Kidney (tissue), 22 donors: ENCODE measurements around the gene KIF5A. TPM values are rescaled to one million over a fixed set of nuclear protein-coding genes. Genes with fewer than 3 reads are reported as not detected.
"Not testable (repeated sequence)": the region's sequence is repeated elsewhere in the genome, so short reads cannot be mapped to it uniquely, and the experiment has no call there.

Experiments
- DNase-seq, 5 donors: peaks; one replicate each; pipeline ENCODE4 v3.0.0-alpha.2; 2013 to 2020
- FAIRE-seq: peaks from 2 replicates; lab custom pipeline; 2012; peaks lifted over from hg19 to GRCh38; lab: Jason Lieb, UNC
- H3K27ac ChIP-seq, 2 donors: one replicate each; pipeline ENCODE4 v1.7.0; 2013; ENCODE audit warnings: low read depth in 2 of 2, low read length in 2 of 2, inconsistent platforms in 1 of 2
- H3K27me3 ChIP-seq: one replicate; pipeline ENCODE4 v1.7.1; 2013; ENCODE audit warnings: low read length, inconsistent platforms; ENCODE audit not compliant: control insufficient read depth, insufficient read depth
- H3K36me3 ChIP-seq, 3 donors: one replicate each; pipeline versions ENCODE4 v1.7.0 to v1.7.1; 2013; ENCODE audit warnings: low read length in 3 of 3, control low read depth in 1 of 3, inconsistent platforms in 1 of 3; ENCODE audit not compliant: insufficient read depth in 3 of 3, control insufficient read depth in 2 of 3
- H3K4me1 ChIP-seq, 3 donors: one replicate each; pipeline versions ENCODE4 v1.7.0 to v1.7.1; 2013; ENCODE audit warnings: low read length in 3 of 3, inconsistent platforms in 1 of 3, low read depth in 1 of 3; ENCODE audit not compliant: control insufficient read depth in 2 of 3, insufficient read depth in 2 of 3
- H3K4me3 ChIP-seq, 3 donors: one replicate each; pipeline versions ENCODE4 v1.7.0 to v1.8.1; 2013; ENCODE audit warnings: low read length in 3 of 3, control low read depth in 1 of 3, inconsistent platforms in 1 of 3
- H3K9ac ChIP-seq, 3 donors: one replicate each; pipeline versions ENCODE4 v1.7.0 to v1.7.1; 2013; ENCODE audit warnings: low read length in 3 of 3, control low read depth in 1 of 3, inconsistent platforms in 1 of 3
- H3K9me3 ChIP-seq, 3 donors: one replicate each; pipeline versions ENCODE4 v1.7.0 to v1.7.1; 2013; ENCODE audit warnings: low read length in 3 of 3, control low read depth in 1 of 3, inconsistent platforms in 1 of 3; ENCODE audit not compliant: control insufficient read depth in 2 of 3, insufficient read depth in 1 of 3
- intact Hi-C: fragments of 100-400 bp; cut with DNase I; formaldehyde crosslinking; loops from one replicate; pipeline ENCODE4 v1.11.1; 2022
- long read RNA-seq, 10 donors: library from polyadenylated mRNA in 1 of 10; unstranded in 1 of 10; transcript quantifications; one replicate each; pipeline ENCODE4 v2.0.0 and lab custom pipeline, GENCODE V29; 2021 to 2026
- polyA plus RNA-seq: library from polyadenylated mRNA; stranded (reverse); fragments of 350-450 nt; fragmentation: Illumina TruSeq; extraction: RNeasy Lipid Tissue Mini Kit (QIAGEN cat#74804); gene quantifications from one replicate; pipeline ENCODE4 v1.2.3, GENCODE V29; 2014; ENCODE audit warnings: low read depth, low replicate concordance; ENCODE audit not compliant: insufficient read depth
- total RNA-seq: library from RNA; stranded (reverse); fragmentation: NEBNext Ultra II Directional; extraction: Animal tissue kit (Norgen Biotek cat#: 25700); gene quantifications from one replicate; pipeline ENCODE4 v1.2.1, GENCODE V29; 2021
- TF ChIP-seq, protein P1 (sequence below): IDR thresholded peaks from 3 replicates; pipeline ENCODE4 v1.5.1; 2012; ENCODE audit warnings: mild to moderate bottlenecking, moderate library complexity, borderline replicate concordance; ENCODE audit not compliant: insufficient read depth; ENCODE audit errors: extremely low read depth
- donor health status: control.
- donor health status: control.
- donor health status: control.
- donor health status: control.
- donor health status: control.
- donor health status: DM: yes; HTN: yes; CAD: no.
- donor health status: Normal renal cell carcinoma (clear cell type).

The KIF5A gene
- 1.3 TPM for total RNA-seq
- polyA plus RNA-seq, result 0.69 TPM
- long read RNA-seq, donor 1, result 0 reads
- long read RNA-seq, donor 2, result 0 reads
- long read RNA-seq, donor 3, result 0 reads
- long read RNA-seq, donor 4, result 0 reads
- long read RNA-seq, donor 5, result 0 reads
- long read RNA-seq, donor 6, result 0 reads
- long read RNA-seq, donor 7, partial matches to known transcripts, result 0 of 1 reads
- long read RNA-seq, donor 7, other reads (novel, unspliced or antisense), result 1 of 1 reads
- long read RNA-seq, donor 8, result 0 reads
- long read RNA-seq, donor 9, result 0 reads
- long read RNA-seq, donor 10, result 0 reads

DNA sequence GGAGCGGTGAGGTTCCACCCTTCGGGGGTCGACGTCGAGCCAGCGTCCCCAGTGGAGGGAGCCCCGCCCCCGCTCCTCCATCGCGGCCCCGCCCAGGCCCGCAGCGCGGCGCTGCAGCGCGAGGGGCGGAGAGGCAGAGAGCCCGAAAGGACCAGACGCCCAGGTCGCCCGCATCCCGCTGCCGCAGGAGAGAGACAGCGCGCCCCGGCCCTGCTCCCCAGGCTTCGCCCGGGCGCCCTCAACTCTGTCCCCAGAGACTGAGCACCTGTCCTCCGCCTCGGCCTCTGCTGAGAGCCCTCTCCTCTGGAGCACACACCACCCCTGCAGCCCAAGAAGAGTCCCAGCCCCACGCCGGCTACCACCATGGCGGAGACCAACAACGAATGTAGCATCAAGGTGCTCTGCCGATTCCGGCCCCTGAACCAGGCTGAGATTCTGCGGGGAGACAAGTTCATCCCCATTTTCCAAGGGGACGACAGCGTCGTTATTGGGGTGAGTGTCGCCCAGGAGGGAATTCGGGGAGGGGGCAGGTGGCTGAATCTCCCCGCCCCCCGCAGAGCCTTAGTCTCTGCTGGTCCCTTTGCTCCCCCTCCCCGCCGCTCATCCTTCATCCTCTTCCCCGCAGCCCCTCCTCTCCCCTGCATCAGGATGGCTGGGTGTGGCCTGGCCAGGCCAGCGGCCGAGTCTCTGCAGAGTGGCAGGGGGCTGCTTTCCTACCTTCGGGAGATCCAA, at the start of gene KIF5A:
TSS of gene KIF5A (plus strand) at position 136 of the 732 bp plus-strand sequence. CDS start at position 364, 228 bp downstream.
- Histone ChIP-seq H3K4me3 (peak within 1 kb of the TSS in 2 of 3 donors; percentile 14 to 52), H3K27me3 (peaks cover 17% of the 10 kb centered on the region), H3K36me3 (no peaks in the 10 kb centered on the region), H3K9ac (peak within 1 kb of the TSS in 1 of 3 donors; percentile 54), H3K27ac (no peak within 1 kb of the TSS), H3K4me1 (peaks cover 0 to 14% (median 14%) of the 10 kb centered on the region in 3 donors), H3K9me3 (no peaks in the 10 kb centered on the region)
- TF ChIP-seq, protein P1, sequence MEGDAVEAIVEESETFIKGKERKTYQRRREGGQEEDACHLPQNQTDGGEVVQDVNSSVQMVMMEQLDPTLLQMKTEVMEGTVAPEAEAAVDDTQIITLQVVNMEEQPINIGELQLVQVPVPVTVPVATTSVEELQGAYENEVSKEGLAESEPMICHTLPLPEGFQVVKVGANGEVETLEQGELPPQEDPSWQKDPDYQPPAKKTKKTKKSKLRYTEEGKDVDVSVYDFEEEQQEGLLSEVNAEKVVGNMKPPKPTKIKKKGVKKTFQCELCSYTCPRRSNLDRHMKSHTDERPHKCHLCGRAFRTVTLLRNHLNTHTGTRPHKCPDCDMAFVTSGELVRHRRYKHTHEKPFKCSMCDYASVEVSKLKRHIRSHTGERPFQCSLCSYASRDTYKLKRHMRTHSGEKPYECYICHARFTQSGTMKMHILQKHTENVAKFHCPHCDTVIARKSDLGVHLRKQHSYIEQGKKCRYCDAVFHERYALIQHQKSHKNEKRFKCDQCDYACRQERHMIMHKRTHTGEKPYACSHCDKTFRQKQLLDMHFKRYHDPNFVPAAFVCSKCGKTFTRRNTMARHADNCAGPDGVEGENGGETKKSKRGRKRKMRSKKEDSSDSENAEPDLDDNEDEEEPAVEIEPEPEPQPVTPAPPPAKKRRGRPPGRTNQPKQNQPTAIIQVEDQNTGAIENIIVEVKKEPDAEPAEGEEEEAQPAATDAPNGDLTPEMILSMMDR, result no peak
- no peak for FAIRE-seq
- peak; percentile 33 to 77 (median 47) for DNase-seq
- intact Hi-C loops, result no loop called here

DNA sequence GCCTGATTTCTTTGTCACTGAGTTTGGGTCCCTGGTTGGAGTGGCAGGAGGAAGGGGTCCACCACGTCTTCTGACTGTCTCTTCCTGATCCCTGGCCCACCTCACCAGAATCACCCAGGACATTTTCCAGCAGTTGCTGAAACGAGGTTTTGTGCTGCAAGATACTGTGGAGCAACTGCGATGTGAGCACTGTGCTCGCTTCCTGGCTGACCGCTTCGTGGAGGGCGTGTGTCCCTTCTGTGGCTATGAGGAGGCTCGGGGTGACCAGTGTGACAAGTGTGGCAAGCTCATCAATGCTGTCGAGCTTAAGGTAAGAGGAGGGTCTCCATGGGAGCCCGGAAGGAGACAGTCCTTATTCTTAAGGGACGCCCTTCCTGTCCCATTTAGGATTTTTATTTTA, 49.6 kb upstream of the KIF5A start:
- H3K9ac ChIP-seq, result no peak overlapping the region
- H3K27me3 ChIP-seq, result no peaks in the 10 kb centered on the region
- no peak overlapping the region for H3K4me3 ChIP-seq
- H3K9me3 ChIP-seq, result no peaks in the 10 kb centered on the region
- H3K36me3 ChIP-seq, result peaks cover 4 to 47% (median 26%) of the 10 kb centered on the region in 3 donors
- DNase-seq (no peak), FAIRE-seq (no peak)
- no peaks in the 10 kb centered on the region for H3K4me1 ChIP-seq
- intact Hi-C loops, result no loop called here
- H3K27ac ChIP-seq, result no peak overlapping the region
- TF ChIP-seq, protein P1, result no peak

DNA sequence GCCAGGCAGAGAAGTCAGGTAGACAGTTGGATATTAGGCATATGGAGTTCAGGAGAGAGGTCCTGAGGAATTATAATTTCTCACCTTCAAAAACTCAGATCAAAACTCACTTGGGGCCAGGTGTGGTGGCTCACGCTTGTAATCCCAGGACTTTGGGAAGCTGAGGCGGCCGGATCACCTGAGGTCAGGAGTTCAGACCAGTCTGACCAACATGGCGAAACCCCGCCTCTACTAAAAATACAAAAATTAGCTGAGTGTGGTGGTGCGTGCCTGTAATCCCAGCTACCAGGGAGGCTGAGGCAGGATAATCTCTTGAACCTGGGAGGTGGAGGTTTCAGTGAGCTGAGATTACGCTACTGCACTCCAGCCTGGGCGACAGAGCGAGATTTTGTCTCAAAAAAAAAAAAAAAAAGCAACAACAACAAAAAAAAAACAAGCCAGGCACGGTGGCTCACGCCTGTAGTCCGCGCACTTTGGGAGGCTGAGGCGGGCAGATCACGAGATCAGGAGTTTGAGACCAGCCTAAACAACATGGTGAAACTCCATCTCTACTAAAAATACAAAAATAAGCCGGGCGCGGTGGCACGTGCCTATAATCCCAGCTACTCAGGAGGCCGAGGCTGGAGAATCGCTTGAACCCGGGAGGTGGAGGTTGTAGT, 47.4 kb upstream of the KIF5A start:
- H3K27ac ChIP-seq, intact Hi-C loops, H3K27me3 ChIP-seq, DNase-seq, H3K4me1 ChIP-seq, H3K4me3 ChIP-seq, FAIRE-seq, H3K9ac ChIP-seq, H3K9me3 ChIP-seq: not testable (repeated sequence)
- peaks cover 9 to 55% (median 27%) of the 10 kb centered on the region in 3 donors for H3K36me3 ChIP-seq

DNA sequence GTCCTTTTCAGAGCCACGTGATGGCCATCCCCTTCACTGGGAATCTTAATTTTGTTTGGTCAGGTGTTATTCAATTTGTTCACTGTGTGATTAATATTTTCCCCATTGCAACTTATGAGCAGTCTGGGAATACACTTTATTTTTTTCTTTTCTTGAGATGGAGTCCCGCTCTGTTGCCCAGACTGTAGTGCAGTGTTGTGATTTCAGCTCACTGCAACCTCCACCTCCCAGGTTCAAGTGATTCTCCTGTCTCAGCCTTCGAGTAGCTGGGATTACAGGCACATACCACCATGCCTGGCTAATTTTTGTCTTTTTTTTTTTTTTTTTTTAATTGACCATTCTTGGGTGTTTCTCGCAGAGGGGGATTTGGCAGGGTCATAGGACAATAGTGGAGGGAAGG, 43.3 kb upstream of the KIF5A start:
- H3K4me1 ChIP-seq, H3K4me3 ChIP-seq, H3K9ac ChIP-seq, DNase-seq, H3K27ac ChIP-seq, H3K9me3 ChIP-seq, H3K27me3 ChIP-seq, intact Hi-C loops, FAIRE-seq: not testable (repeated sequence)
- peaks cover 6 to 27% (median 9%) of the 10 kb centered on the region in 3 donors for H3K36me3 ChIP-seq

DNA sequence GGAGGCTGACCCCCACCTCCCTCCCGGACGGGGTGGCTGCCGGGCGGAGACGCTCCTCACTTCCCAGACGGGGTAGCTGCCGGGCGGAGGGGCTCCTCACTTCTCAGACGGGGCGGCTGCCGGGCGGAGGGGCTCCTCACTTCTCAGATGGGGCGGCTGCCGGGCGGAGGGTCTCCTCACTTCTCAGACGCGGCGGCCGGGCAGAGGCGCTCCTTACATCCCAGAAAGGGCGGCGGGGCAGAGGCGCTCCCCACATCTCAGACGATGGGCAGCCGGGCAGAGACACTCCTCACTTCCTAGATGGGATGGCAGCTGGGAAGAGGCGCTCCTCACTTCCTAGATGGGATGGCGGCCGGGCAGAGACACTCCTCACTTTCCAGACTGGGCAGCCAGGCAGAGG, 42.0 kb upstream of the KIF5A start:
- H3K27me3 ChIP-seq, H3K9me3 ChIP-seq, DNase-seq, H3K27ac ChIP-seq, H3K9ac ChIP-seq, H3K4me3 ChIP-seq, FAIRE-seq, H3K4me1 ChIP-seq, intact Hi-C loops: not testable (repeated sequence)
- H3K36me3 ChIP-seq, result peaks cover 10 to 34% (median 16%) of the 10 kb centered on the region in 3 donors
